BLaER1 (cell line): ENCODE data around the gene PMS2.

Experiments
- H3K27ac ChIP-seq: shearing (Covaris generic); formaldehyde crosslinking; 2 replicates; pipeline ENCODE4 v1.8.1; 2022
- H3K27me3 ChIP-seq: shearing (Covaris generic); formaldehyde crosslinking; 2 replicates; pipeline ENCODE4 v1.8.1; 2022
- H3K36me3 ChIP-seq: shearing (Covaris generic); formaldehyde crosslinking; 2 replicates; pipeline ENCODE4 v1.8.1; 2022
- H3K4me1 ChIP-seq: shearing (Covaris generic); formaldehyde crosslinking; 2 replicates; pipeline ENCODE4 v1.8.1; 2022
- H3K4me2 ChIP-seq: shearing (Covaris generic); formaldehyde crosslinking; 2 replicates; pipeline ENCODE4 v1.8.1; 2022
- H3K4me3 ChIP-seq: shearing (Covaris generic); formaldehyde crosslinking; 2 replicates; pipeline ENCODE4 v1.8.1; 2022
- H3K9ac ChIP-seq: shearing (Covaris generic); formaldehyde crosslinking; 2 replicates; pipeline ENCODE4 v1.8.1; 2022
- H3K9me3 ChIP-seq: shearing (Covaris generic); formaldehyde crosslinking; 2 replicates; pipeline ENCODE4 v1.8.1; 2022
- H4K20me1 ChIP-seq: shearing (Covaris generic); formaldehyde crosslinking; 2 replicates; pipeline ENCODE4 v1.8.1; 2022
- Cebpa-rat ChIP-seq: shearing (Covaris generic); IDR thresholded peaks from 2 replicates; pipeline ENCODE4 v1.8.1; 2022

PMS2 gene

GRCh38 chr7:6032167-6032566, 23.3 kb upstream of the PMS2 start:
- H3K4me2 ChIP-seq, result no peak overlapping the region
- H3K36me3 ChIP-seq, result peaks cover 98% of the 10 kb centered on the region
- TF ChIP-seq Cebpa-rat, result no peak

GRCh38 chr7:6031567-6031966, 22.7 kb upstream of the PMS2 start:
- H3K4me3 ChIP-seq, result no peak overlapping the region
- no peak for TF ChIP-seq Cebpa-rat
- H3K9me3 ChIP-seq, result no peaks in the 10 kb centered on the region
- H3K36me3 ChIP-seq, result peaks cover 98% of the 10 kb centered on the region
- H3K27ac ChIP-seq, result no peak overlapping the region
- peaks cover 13% of the 10 kb centered on the region for H3K4me1 ChIP-seq
- no peak overlapping the region for H3K9ac ChIP-seq
- peaks cover 38% of the 10 kb centered on the region for H4K20me1 ChIP-seq
- H3K27me3 ChIP-seq, result no peaks in the 10 kb centered on the region
- H3K4me2 ChIP-seq, result no peak overlapping the region

More at GRCh38 chr7:6032167-6032566, 23.3 kb upstream of the PMS2 start:
- no peak overlapping the region for H3K27ac ChIP-seq
- no peaks in the 10 kb centered on the region for H3K27me3 ChIP-seq
- peaks cover 32% of the 10 kb centered on the region for H4K20me1 ChIP-seq
- no peaks in the 10 kb centered on the region for H3K9me3 ChIP-seq
- peaks cover 7% of the 10 kb centered on the region for H3K4me1 ChIP-seq
- no peak overlapping the region for H3K4me3 ChIP-seq
- H3K9ac ChIP-seq, result no peak overlapping the region; the same call in 1 of the 2 replicates

GRCh38 chr7:6030988-6031387, 22.1 kb upstream of the PMS2 start, which contains the start of gene ANKRD61:
Gene ANKRD61, plus strand, starts transcription at chr7:6031376. Its CDS starts 0 bp downstream, at chr7:6031376.
- H4K20me1 ChIP-seq, result peaks cover 44% of the 10 kb centered on the region
- peaks cover 19% of the 10 kb centered on the region for H3K4me1 ChIP-seq
- H3K9ac ChIP-seq, result no peak within 1 kb of the TSS
- H3K36me3 ChIP-seq, result peaks cover 98% of the 10 kb centered on the region
- H3K4me3 ChIP-seq, result no peak within 1 kb of the TSS
- no peak within 1 kb of the TSS for H3K27ac ChIP-seq
- no peaks in the 10 kb centered on the region for H3K27me3 ChIP-seq
- no peak within 1 kb of the TSS for H3K4me2 ChIP-seq
- no peak for TF ChIP-seq Cebpa-rat
- no peaks in the 10 kb centered on the region for H3K9me3 ChIP-seq

- no peak overlapping the region for H3K27ac ChIP-seq
- H3K4me1 ChIP-seq, result peaks cover 24% of the 10 kb centered on the region
- H3K9ac ChIP-seq, result no peak overlapping the region
- no peaks in the 10 kb centered on the region for H3K9me3 ChIP-seq
- no peak overlapping the region for H3K4me2 ChIP-seq
- H3K36me3 ChIP-seq, result peaks cover 98% of the 10 kb centered on the region
- H3K27me3 ChIP-seq, result no peaks in the 10 kb centered on the region
- H3K4me3 ChIP-seq, result no peak overlapping the region
- no peak for TF ChIP-seq Cebpa-rat
- H4K20me1 ChIP-seq, result peaks cover 64% of the 10 kb centered on the region
Observed at GRCh38 chr7:6028563-6028962, 19.7 kb upstream of the PMS2 start.

DNA sequence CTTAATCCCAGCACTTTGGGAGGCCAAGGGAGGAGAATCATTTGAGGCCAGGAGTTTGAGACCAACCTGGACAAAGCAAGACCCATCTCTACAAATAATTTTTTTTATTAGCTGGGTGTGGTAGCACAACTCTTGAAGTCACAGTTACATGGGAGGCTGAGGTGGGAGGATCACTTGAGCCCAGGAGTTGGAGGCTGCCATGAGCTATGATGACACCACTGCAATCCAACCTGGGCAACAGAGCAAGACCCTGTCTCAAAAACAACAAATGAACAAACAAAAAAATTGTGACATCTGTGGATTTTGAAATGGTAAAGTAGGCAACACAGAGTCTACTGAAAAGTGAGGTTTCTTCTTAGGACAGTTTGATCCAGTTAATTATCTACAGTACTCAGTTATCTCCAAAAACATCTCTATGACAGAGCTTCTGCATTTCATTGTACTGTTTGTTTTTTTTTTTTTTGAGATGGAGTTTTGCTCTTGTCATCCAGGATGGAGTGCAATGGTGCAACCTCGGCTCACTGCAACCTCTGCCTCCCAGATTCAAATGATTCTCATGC, 19.0 kb upstream of the PMS2 start:
- no peak for TF ChIP-seq Cebpa-rat
- Histone ChIP-seq H3K4me2 (no peak overlapping the region; the same call in 1 of the 2 replicates), H3K36me3 (peaks cover 98% of the 10 kb centered on the region)

DNA sequence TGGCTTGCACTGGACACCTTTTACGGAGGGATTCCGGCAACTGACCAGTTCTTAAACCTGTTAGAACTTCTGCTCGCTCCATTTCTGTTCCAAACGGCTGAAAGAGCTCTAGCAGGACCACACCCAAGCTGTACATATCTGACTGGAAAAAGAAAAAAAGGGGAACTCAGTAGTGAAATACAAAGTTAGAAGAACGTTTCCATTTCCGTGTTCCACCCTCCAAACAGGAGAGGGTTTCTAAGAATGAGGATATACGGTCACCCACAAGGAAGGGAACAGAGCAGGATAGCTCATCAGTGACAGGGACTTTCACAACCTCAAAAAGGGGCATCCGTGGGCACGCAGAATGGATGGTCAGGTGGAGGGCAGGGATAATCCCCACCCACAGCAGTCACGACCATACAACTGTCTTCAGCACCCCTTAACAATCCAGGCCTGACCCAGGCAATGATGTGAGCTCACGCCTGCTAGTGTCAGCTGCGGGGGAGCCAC, 18.0 kb upstream of the PMS2 start:
- H3K4me2 ChIP-seq, result peak overlapping the region; percentile 89
- peaks cover 68% of the 10 kb centered on the region for H4K20me1 ChIP-seq
- H3K4me3 ChIP-seq, result peak overlapping the region; percentile 54; the same call in 1 of the 2 replicates
- no peaks in the 10 kb centered on the region for H3K9me3 ChIP-seq
- peaks cover 98% of the 10 kb centered on the region for H3K36me3 ChIP-seq
- H3K27me3 ChIP-seq, result no peaks in the 10 kb centered on the region
- H3K27ac ChIP-seq, result peak overlapping the region; percentile 69
- no peak for TF ChIP-seq Cebpa-rat
- H3K9ac ChIP-seq, result peak overlapping the region; percentile 51
- H3K4me1 ChIP-seq, result peaks cover 24% of the 10 kb centered on the region

More for the DNA sequence above, 19.0 kb upstream of the PMS2 start:
- Histone ChIP-seq H3K4me1 (peaks cover 24% of the 10 kb centered on the region), H3K27ac (no peak overlapping the region), H3K9ac (no peak overlapping the region), H3K4me3 (no peak overlapping the region), H3K9me3 (no peaks in the 10 kb centered on the region), H4K20me1 (peaks cover 68% of the 10 kb centered on the region), H3K27me3 (no peaks in the 10 kb centered on the region)

DNA sequence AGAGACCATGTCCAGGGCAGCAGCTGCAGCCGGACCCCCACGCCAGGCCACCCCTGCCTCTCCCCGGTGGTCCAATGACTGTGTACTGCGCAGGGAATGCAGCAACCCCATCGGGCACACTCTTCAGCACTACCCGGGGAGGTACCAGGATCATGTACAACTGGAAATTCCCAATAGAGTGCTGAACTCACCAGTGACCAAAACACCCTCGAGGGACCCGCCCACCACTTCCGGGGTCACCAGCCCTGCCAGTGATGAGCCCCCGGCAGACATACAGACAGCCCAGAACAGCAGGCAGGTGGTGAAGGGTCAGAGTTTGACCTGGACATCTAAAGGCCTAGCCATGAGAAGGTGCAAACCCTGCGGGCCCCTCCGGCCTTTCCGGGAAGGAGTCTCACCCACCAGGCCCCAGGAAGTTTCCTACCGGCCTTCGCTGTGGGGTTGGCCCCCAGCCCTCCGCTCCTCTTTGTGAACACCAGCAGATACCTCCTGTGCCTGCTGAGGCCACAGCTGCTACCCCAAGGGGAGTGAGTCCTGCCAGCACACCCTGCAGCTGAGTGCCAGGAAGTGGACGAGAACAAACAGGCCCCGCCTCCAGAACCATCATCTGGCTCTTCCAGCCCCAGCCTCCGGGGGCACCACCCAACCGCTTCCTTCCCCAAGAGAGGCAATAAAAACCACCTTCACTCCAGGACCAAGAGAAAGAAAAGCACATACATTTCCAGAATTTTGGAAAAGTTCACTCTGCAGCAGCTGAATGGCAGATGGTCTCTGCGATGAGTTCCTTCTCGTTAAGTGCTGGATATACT, 17.4 kb upstream of the PMS2 start:
- H3K36me3 ChIP-seq, result peaks cover 98% of the 10 kb centered on the region
- H3K9ac ChIP-seq, result peak overlapping the region; percentile 58
- peaks cover 24% of the 10 kb centered on the region for H3K4me1 ChIP-seq
- peaks cover 68% of the 10 kb centered on the region for H4K20me1 ChIP-seq
- H3K4me3 ChIP-seq, result peak overlapping the region; percentile 54
- no peak for TF ChIP-seq Cebpa-rat
- H3K27ac ChIP-seq, result peak overlapping the region; percentile 77
- no peaks in the 10 kb centered on the region for H3K9me3 ChIP-seq
- H3K27me3 ChIP-seq, result no peaks in the 10 kb centered on the region
- H3K4me2 ChIP-seq, result peak overlapping the region; percentile 89

- peaks cover 100% of the 10 kb centered on the region for H3K36me3 ChIP-seq
- H3K9ac ChIP-seq, result no peak overlapping the region
- H3K9me3 ChIP-seq, result no peaks in the 10 kb centered on the region
- peaks cover 71% of the 10 kb centered on the region for H4K20me1 ChIP-seq
- H3K27me3 ChIP-seq, result no peaks in the 10 kb centered on the region
- peaks cover 24% of the 10 kb centered on the region for H3K4me1 ChIP-seq
- no peak overlapping the region for H3K4me3 ChIP-seq
- H3K4me2 ChIP-seq, result no peak overlapping the region
- no peak overlapping the region for H3K27ac ChIP-seq
- no peak for TF ChIP-seq Cebpa-rat
Observed at GRCh38 chr7:6023974-6024435, 15.2 kb upstream of the PMS2 start.

GRCh38 chr7:6022707-6023106, 13.9 kb upstream of the PMS2 start:
- Histone ChIP-seq H3K4me3 (no peak overlapping the region), H3K4me1 (peaks cover 23% of the 10 kb centered on the region), H3K27me3 (no peaks in the 10 kb centered on the region), H3K4me2 (no peak overlapping the region), H3K36me3 (peaks cover 100% of the 10 kb centered on the region), H3K27ac (no peak overlapping the region), H3K9me3 (no peaks in the 10 kb centered on the region), H4K20me1 (peaks cover 71% of the 10 kb centered on the region), H3K9ac (no peak overlapping the region)
- TF ChIP-seq Cebpa-rat, result no peak
